Fibroblast of lung (primary cell): Measurements from ENCODE around the gene RHOH. TPM values are rescaled to one million over a fixed set of nuclear protein-coding genes. Genes with fewer than 3 reads are reported as not detected.

Experiments used
- DNase-seq, 2 donors: peaks; one replicate each; pipeline versions ENCODE4 v3.0.0 to v3.0.0-alpha.2; 2010; ENCODE audit warnings: low read depth in 2 of 2
- H2AFZ ChIP-seq: 2 replicates; pipeline ENCODE4 v1.5.1; 2012; ENCODE audit warnings: low read length, control low read depth, inconsistent platforms
- H3K27ac ChIP-seq: 2 replicates; pipeline ENCODE4 v1.5.1; 2011; ENCODE audit warnings: low read length, control low read depth; ENCODE audit not compliant: insufficient read depth
- H3K27me3 ChIP-seq: 2 replicates; pipeline ENCODE4 v1.5.1; 2011; ENCODE audit warnings: mild to moderate bottlenecking, low read length; ENCODE audit not compliant: control insufficient read depth, insufficient read depth
- H3K36me3 ChIP-seq: 2 replicates; pipeline ENCODE4 v1.5.1; 2011; ENCODE audit warnings: low read length; ENCODE audit not compliant: control insufficient read depth, insufficient read depth
- H3K4me1 ChIP-seq: 2 replicates; pipeline ENCODE4 v1.5.1; 2011; ENCODE audit warnings: low read length; ENCODE audit not compliant: control insufficient read depth, insufficient read depth; ENCODE audit errors: extremely low read depth
- H3K4me2 ChIP-seq: 2 replicates; pipeline ENCODE4 v1.5.1; 2011; ENCODE audit warnings: low read length, control low read depth; ENCODE audit not compliant: insufficient read depth; ENCODE audit errors: extremely low read depth
- H3K4me3 ChIP-seq, 4 experiments: fragments of 200-600 bp in 1 of 4; sonication (generic) in 1 of 4; replicated peaks in 1 of 4; 2 replicates each; pipeline ENCODE4 v1.5.1; 2011 to 2016; ENCODE audit warnings: low read length in 4 of 4, low read depth in 3 of 4, mild to moderate bottlenecking in 3 of 4, control low read depth in 2 of 4, inconsistent platforms in 1 of 4, mixed read lengths in 1 of 4; ENCODE audit not compliant: insufficient read depth in 1 of 4; ENCODE audit errors: control extremely low read depth in 1 of 4
- H3K79me2 ChIP-seq: 2 replicates; pipeline ENCODE4 v1.5.1; 2012; ENCODE audit warnings: mild to moderate bottlenecking, low read length, inconsistent platforms; ENCODE audit not compliant: control insufficient read depth, insufficient read depth
- H3K9ac ChIP-seq: 2 replicates; pipeline ENCODE4 v1.5.1; 2011; ENCODE audit warnings: mild to moderate bottlenecking, low read length, control low read depth; ENCODE audit not compliant: insufficient read depth
- H3K9me3 ChIP-seq: 2 replicates; pipeline ENCODE4 v1.5.1; 2012; ENCODE audit warnings: low read depth, low read length; ENCODE audit not compliant: control insufficient read depth, insufficient read depth
- H4K20me1 ChIP-seq: 2 replicates; pipeline ENCODE4 v1.5.1; 2011; ENCODE audit warnings: low read length; ENCODE audit not compliant: control insufficient read depth, insufficient read depth; ENCODE audit errors: extremely low read depth
- EZH2 ChIP-seq: IDR thresholded peaks from 2 replicates; pipeline ENCODE4 v1.5.1; 2012; ENCODE audit warnings: low read length, control low read depth, mild to moderate bottlenecking; ENCODE audit errors: missing control alignments
- polyA plus RNA-seq, 2 donors: library from polyadenylated mRNA; depleted of rRNA in 1 of 2; stranded (reverse) in 1 of 2; unstranded in 1 of 2; fragments of >200 nt; gene quantifications; 2 replicates each; pipeline ENCODE4 v1.2.1, GENCODE V29; 2011 to 2012; ENCODE audit warnings: missing spikeins in 1 of 2
- total RNA-seq: library from RNA; depleted of rRNA; stranded (reverse); fragments of >200 nt; gene quantifications from 2 replicates; pipeline ENCODE4 v1.2.1, GENCODE V29; 2014
- TF ChIP-seq, protein P1 (sequence below), 2 donors: IDR thresholded peaks in 1 of 2; conservative IDR thresholded peaks in 1 of 2; 1 replicate in 1 of 2; 2 replicates in 1 of 2; pipeline ENCODE4 v1.5.1; 2011 to 2012; ENCODE audit warnings: low read length in 2 of 2, control low read depth in 1 of 2, inconsistent platforms in 1 of 2, low read depth in 1 of 2, mild to moderate bottlenecking in 1 of 2

RHOH gene
- total and polyA plus RNA-seq, 2 donors (not counting 1 experiment from before 2014, with no cell fraction given) = not detected

DNA sequence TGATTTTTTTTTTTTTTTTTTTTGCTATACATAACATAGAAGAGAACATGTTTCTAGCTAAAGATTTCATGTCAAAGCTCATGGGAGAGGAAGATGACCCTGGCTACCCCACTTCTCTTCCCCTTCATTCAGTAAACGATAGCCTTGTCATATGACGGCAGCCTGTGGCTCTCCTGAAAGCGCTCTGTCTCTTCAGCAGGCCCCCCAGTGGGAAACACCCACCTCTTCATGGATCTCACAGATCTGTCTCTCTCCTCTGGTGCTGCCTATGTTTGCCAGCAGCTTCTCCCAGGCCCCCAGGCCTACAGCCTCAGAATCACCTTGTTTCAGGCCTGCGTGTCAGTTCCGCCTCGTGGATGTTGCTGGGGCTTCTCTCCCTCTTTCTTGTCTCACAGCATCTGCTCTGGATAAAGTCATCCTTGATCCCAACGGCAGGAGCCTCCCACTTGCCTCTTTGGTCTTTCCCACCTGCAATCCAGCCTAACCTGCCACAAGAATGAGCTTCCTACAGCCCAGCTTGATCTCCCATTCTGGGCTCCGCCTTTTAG, 34.6 kb downstream of the RHOH start:
- Histone ChIP-seq H3K4me1 (no peaks in the 10 kb centered on the region), H3K27me3 (no peaks in the 10 kb centered on the region), H3K4me2 (no peak overlapping the region), H2AFZ (no peak overlapping the region), H3K79me2 (no peaks in the 10 kb centered on the region), H3K9ac (no peak overlapping the region), H3K36me3 (no peaks in the 10 kb centered on the region), H3K4me3 (no peak overlapping the region), H4K20me1 (no peaks in the 10 kb centered on the region), H3K27ac (no peak overlapping the region), H3K9me3 (no peaks in the 10 kb centered on the region)
- DNase-seq = no peak
- TF ChIP-seq, protein P1, sequence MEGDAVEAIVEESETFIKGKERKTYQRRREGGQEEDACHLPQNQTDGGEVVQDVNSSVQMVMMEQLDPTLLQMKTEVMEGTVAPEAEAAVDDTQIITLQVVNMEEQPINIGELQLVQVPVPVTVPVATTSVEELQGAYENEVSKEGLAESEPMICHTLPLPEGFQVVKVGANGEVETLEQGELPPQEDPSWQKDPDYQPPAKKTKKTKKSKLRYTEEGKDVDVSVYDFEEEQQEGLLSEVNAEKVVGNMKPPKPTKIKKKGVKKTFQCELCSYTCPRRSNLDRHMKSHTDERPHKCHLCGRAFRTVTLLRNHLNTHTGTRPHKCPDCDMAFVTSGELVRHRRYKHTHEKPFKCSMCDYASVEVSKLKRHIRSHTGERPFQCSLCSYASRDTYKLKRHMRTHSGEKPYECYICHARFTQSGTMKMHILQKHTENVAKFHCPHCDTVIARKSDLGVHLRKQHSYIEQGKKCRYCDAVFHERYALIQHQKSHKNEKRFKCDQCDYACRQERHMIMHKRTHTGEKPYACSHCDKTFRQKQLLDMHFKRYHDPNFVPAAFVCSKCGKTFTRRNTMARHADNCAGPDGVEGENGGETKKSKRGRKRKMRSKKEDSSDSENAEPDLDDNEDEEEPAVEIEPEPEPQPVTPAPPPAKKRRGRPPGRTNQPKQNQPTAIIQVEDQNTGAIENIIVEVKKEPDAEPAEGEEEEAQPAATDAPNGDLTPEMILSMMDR (conservative IDR thresholded peaks at IDR 0.05 in 1 of 2, IDR thresholded peaks at IDR 0.05 in 1 of 2; ENCODE audit: low read depth in 1 of 2, low read length in 2 of 2) = no peak
- TF ChIP-seq EZH2 = no peak

DNA sequence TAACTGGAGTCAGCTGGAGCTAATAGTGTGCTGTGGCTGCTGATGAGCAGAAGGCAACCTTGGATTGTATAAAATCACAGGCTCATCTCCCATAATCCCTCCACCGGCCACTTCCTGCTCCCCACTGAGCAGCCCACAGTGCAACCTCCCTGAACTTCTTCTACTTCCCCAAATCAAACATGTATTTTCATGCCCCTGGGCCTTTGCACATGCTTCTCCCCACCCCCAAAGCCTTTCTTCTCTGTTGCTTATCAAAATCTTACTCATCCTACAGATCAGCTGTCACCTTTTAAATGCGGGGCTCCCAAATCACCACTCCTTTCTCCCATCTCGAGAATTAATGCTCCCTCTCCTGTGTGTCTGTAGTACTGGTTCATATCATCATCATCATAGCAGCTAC, 35.8 kb downstream of the RHOH start:
- Histone ChIP-seq H3K4me1 (no peaks in the 10 kb centered on the region), H3K4me2 (no peak overlapping the region), H3K4me3 (no peak overlapping the region), H3K9me3 (no peaks in the 10 kb centered on the region), H4K20me1 (no peaks in the 10 kb centered on the region), H2AFZ (no peak overlapping the region), H3K27me3 (no peaks in the 10 kb centered on the region), H3K36me3 (no peaks in the 10 kb centered on the region), H3K27ac (no peak overlapping the region), H3K79me2 (no peaks in the 10 kb centered on the region), H3K9ac (no peak overlapping the region)
- TF ChIP-seq, protein P1 (conservative IDR thresholded peaks at IDR 0.05 in 1 of 2, IDR thresholded peaks at IDR 0.05 in 1 of 2; ENCODE audit: low read depth in 1 of 2, low read length in 2 of 2) = no peak
- no peak for TF ChIP-seq EZH2
- DNase-seq = no peak

DNA sequence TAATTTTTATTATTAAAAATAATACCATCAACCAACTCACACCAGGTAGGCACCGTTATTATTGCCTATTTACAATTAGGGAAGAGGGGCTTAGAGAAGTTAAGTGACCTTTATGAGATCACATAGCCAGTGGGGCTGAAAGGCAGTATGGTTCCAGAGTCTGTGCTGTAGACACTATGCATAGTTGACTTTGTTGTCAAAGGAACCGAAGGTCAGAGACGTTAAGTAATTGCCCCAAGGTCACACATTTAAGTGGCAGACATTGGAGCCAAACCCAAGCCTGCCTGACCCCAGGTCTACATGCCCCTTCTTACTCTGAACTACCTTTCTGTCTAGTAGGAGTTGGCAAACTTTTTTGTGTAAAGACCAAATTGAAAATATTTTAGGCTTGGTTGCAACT, 36.4 kb downstream of the RHOH start:
- Histone ChIP-seq H4K20me1 (no peaks in the 10 kb centered on the region), H3K27me3 (no peaks in the 10 kb centered on the region), H3K4me2 (no peak overlapping the region), H3K79me2 (no peaks in the 10 kb centered on the region), H3K27ac (no peak overlapping the region), H3K36me3 (no peaks in the 10 kb centered on the region), H3K9ac (no peak overlapping the region), H3K4me3 (no peak overlapping the region), H3K4me1 (no peaks in the 10 kb centered on the region), H3K9me3 (no peaks in the 10 kb centered on the region), H2AFZ (no peak overlapping the region)
- DNase-seq = no peak
- TF ChIP-seq EZH2 = no peak
- TF ChIP-seq, protein P1 (conservative IDR thresholded peaks at IDR 0.05 in 1 of 2, IDR thresholded peaks at IDR 0.05 in 1 of 2; ENCODE audit: low read depth in 1 of 2, low read length in 2 of 2) = no peak
